Stimulated activated CD8-positive, alpha-beta memory T cell treated with anti-CD3 and anti-CD28 coated beads, Interleukin-12 subunit alpha, Interleukin-12 subunit beta, amount 100 ng/mL, for 1 hour (primary cell): Measurements from ENCODE around the gene CENPF.
A peak's percentile ranks its signal among the peaks of the same experiment; 100 is the strongest.

Experiments used
- DNase-seq: peaks from one replicate; pipeline ENCODE4 v3.0.0-alpha.2; 2020; ENCODE audit warnings: low read depth

Gene CENPF

GRCh38 chr1:214623430-214623829 is 20.4 kb downstream of the CENPF start:
- no peak for DNase-seq

DNA sequence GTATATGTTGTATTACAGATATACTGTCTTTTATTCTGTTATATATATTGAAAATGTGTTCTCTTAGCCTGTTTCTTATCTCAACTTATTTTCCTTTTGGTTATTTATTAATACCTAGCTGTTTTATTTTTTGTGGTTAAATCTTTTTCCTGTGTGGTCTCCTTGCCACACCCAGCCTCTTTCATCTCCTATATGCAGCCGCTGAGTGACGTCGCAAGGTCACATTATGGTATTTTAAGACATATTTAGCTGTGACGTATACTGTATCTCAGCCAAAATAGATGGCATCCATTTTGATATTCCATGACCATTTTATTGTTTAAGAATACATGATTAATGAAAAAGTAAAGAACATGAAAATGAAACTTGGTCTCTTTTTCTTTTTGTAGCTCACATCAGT is 29.1 kb downstream of the CENPF start:
- DNase-seq, result peak; percentile 3

GRCh38 chr1:214633686-214634085 is 30.7 kb downstream of the CENPF start:
- DNase-seq, result no peak

- no peak for DNase-seq
Observed at GRCh38 chr1:214634267-214634666, 31.3 kb downstream of the CENPF start.

GRCh38 chr1:214635086-214635485 is 32.1 kb downstream of the CENPF start:
- no peak for DNase-seq

DNA sequence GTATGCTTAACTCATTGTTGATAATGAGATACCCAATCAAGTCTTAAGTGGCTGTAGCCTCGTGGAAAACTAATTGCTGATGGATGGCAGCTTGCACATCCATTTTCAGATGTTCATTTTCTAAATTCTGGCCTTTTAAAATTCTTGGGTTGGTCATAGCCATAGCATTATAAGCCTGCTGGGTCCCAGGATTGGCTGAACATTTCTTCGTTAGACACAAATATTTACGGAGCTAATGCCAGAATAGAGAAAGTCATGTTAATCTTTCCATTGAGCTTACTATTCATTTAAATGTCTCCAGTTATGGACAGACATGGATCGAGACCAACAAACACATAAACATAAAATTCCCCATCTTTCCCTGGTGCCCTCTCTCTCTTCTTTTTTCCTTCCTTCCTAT is 32.5 kb downstream of the CENPF start:
- no peak for DNase-seq

GRCh38 chr1:214636436-214636835 is 33.4 kb downstream of the CENPF start:
- no peak for DNase-seq

GRCh38 chr1:214637125-214637524 is 34.1 kb downstream of the CENPF start:
- DNase-seq, result no peak

DNA sequence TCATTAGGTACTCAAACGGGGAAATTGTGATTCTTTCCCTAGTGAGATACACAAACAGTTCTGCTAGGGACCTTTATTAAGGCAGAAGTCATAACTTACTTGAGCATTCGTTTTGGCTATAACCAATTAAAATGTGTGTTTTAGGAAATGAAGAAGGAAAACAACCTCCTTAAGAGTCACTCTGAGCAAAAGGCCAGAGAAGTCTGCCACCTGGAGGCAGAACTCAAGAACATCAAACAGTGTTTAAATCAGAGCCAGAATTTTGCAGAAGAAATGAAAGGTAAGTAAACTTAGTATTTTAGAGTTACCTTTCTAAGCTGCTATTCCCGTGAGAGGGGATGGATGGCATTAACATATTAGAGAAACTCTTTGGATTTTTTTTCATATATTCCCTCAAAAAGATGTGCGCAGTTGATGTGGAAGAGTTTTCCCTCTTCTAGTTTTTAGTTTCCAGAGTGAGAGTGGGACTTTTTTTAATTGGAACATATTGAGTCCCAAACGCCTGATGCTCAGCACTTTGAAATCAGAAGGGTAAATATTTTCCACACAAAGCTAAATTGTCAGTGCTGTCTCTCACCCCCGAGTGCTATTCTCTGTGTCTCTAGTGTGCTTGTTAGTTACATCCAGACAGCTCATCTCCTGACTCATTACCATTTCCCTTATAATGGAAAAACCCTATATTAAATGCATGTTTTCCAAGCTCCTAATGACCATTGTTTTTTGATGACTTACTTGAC is 34.9 kb downstream of the CENPF start:
- DNase-seq, result no peak

DNA sequence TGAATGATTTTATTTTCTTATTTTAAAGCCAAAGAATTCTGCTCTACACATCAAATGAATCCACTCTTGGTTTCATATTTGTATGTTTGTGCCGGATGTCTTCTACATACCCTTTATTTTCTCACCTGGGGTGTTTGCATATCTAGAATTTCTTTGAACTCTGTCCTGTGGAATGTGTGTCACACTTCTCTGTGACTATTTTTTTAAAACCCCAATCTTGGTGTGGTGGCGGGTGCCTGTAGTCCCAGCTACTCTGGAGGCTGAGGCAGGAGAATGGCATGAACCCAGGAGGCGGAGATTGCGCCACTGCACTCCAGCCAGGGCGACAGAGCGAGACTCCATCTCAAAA is 35.4 kb downstream of the CENPF start:
- no peak for DNase-seq

DNA sequence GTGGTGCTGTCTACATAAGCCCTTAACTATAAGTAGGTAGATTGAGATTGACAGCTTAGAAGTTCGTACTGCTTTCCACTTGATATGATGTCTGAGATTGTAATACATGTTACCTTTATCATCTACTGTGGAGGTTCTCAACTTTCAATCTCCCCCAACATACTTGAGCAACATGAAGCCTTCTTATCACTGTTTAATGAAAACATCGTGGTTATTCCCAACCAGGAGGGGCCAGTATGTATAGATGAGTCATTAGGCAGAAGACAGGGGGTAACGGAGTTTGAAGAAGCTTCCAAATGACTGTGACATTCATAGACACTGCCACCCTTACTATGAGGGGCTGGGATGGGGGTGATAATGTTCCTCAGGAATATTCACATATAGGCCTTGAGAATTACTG is 36.0 kb downstream of the CENPF start:
- DNase-seq, result no peak

GRCh38 chr1:214640431-214641213 is 37.6 kb downstream of the CENPF start:
- no peak for DNase-seq

- no peak for DNase-seq
Observed at GRCh38 chr1:214641214-214641895, 38.4 kb downstream of the CENPF start.

DNA sequence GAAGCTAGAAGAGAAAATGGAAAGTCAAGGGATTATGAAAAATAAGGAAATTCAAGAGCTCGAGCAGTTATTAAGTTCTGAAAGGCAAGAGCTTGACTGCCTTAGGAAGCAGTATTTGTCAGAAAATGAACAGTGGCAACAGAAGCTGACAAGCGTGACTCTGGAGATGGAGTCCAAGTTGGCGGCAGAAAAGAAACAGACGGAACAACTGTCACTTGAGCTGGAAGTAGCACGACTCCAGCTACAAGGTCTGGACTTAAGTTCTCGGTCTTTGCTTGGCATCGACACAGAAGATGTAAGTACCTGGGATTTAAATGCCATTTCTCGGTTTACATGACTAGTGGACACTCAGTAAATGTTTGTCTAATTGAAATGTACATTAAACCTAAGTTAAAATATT is 40.0 kb downstream of the CENPF start:
- DNase-seq, result no peak

DNA sequence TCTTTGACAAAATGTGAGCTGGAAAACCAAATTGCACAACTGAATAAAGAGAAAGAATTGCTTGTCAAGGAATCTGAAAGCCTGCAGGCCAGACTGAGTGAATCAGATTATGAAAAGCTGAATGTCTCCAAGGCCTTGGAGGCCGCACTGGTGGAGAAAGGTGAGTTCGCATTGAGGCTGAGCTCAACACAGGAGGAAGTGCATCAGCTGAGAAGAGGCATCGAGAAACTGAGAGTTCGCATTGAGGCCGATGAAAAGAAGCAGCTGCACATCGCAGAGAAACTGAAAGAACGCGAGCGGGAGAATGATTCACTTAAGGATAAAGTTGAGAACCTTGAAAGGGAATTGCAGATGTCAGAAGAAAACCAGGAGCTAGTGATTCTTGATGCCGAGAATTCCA is 42.7 kb downstream of the CENPF start:
- no peak for DNase-seq

DNA sequence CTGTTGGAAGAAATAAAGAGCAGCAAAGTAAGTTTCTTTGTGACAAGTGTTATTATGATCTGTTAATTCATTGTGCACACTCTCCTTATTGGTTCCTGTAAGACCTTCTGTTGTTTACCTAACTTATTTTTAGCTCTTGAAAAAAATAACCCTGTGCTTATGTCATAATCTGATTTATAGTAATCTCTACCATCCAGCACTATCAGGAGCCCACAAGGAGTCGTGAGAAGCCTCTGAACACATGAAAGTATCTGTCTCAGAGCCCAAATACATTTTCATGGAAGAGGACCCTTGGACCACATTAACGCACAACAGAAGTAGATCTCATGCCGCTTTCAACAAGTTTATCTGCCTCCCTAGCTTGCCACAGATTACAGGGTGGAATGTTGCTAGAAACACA is 45.8 kb downstream of the CENPF start:
- no peak for DNase-seq

DNA sequence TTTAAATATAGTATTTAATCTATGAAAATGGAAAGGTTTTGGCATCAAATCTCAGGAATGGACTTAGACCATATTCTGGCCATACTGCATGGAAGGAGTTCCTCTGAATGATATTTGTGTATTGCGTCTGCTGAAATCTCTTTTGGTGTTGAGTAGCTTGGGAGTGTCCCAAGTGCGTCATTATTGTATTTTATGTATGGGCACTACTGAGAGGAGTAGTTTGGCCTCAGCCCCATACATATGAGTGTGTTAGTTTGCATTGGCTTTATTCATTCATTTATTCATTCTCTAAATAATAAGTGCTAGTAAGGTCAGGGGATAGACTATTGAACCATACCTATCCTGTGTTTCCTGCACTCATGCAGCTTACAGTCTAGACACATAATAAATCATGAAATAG is 46.6 kb downstream of the CENPF start:
- DNase-seq, result no peak

- no peak for DNase-seq
Observed at GRCh38 chr1:214650664-214651063, 47.7 kb downstream of the CENPF start.

- no peak for DNase-seq
Observed at GRCh38 chr1:214657299-214657698, 54.3 kb downstream of the CENPF start.

DNA sequence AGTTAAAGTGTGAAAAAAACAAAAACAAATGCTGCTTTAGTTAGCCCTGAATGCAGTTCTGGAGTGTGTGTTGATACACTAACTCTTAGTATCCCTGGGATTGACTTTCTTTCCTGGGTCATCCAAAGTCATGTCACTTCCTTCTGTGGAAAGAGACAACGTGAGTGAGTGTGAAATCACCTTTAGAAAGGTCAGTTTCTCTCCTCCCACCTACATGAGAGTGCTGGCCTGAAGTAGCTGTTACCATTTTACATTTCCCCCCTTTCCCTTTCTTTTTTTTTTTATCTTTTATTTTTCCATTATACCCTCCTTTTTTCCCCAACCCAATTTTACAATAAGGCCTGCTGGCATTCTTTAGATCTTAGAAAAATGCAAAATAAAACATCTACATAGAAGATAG is 55.2 kb downstream of the CENPF start:
- DNase-seq, result no peak

DNA sequence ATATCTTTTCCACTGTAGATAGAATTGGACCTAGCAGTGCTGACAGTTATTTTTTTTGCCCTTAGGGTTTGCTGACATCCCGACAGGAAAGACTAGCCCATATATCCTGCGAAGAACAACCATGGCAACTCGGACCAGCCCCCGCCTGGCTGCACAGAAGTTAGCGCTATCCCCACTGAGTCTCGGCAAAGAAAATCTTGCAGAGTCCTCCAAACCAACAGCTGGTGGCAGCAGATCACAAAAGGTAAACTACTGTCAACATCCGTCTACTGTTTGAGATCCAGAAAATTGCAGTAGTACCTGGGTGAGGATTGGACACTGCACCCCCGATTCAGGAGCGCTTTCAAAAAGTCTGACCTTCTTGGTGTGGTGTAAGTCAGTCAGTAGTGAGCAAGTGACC is 55.8 kb downstream of the CENPF start:
- no peak for DNase-seq

DNA sequence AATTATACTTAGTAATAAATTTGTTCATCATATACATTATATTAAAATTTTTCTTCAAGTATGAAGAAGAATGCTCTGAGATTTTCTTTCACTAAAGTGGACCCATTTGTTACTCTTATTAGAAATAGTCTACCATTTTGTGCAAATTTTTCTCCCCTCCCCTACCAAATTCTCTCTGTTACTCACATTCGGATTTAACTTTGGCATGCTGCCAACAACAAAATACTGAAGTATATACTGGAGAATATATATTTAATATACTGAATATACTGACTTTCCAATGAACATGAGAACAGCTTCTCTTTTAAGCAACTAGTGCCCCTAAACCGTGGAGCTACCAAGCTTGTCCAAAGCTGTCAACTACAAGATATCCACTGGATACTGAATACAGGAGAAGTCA is 57.2 kb downstream of the CENPF start:
- DNase-seq, result no peak

- no peak for DNase-seq
Observed at GRCh38 chr1:214660900-214661299, 57.9 kb downstream of the CENPF start.
